Parathyroid adenoma (tissue), 2 donors: Measurements from ENCODE around the gene NUFIP2.

Experiments used
- H2AFZ ChIP-seq: fragments of 300-600 bp; sonication (generic); one replicate; pipeline ENCODE4 v1.7.0; 2017; ENCODE audit warnings: antibody characterized with exemption, mild to moderate bottlenecking
- H3K27ac ChIP-seq: fragments of 300-600 bp; sonication (generic); one replicate; pipeline ENCODE4 v1.7.0; 2017
- H3K27me3 ChIP-seq: fragments of 300-600 bp; sonication (generic); one replicate; pipeline ENCODE4 v1.7.0; 2017; ENCODE audit warnings: low read length; ENCODE audit not compliant: control insufficient read depth, insufficient read depth
- H3K36me3 ChIP-seq: fragments of 300-600 bp; sonication (generic); one replicate; pipeline ENCODE4 v1.7.0; 2017; ENCODE audit warnings: low read length; ENCODE audit not compliant: control insufficient read depth, insufficient read depth
- H3K4me1 ChIP-seq: fragments of 300-600 bp; sonication (generic); one replicate; pipeline ENCODE4 v1.7.0; 2017; ENCODE audit warnings: control low read depth
- H3K4me2 ChIP-seq: fragments of 300-600 bp; sonication (generic); one replicate; pipeline ENCODE4 v1.7.0; 2017; ENCODE audit warnings: low read length
- H3K4me3 ChIP-seq: fragments of 300-600 bp; sonication (generic); one replicate; pipeline ENCODE4 v1.7.0; 2017; ENCODE audit warnings: low read depth, low read length
- H3K79me2 ChIP-seq: fragments of 300-600 bp; sonication (generic); one replicate; pipeline ENCODE4 v1.7.0; 2017; ENCODE audit warnings: control low read depth
- H3K9ac ChIP-seq: fragments of 300-600 bp; sonication (generic); one replicate; pipeline ENCODE4 v1.7.0; 2017; ENCODE audit warnings: mild to moderate bottlenecking
- H3K9me3 ChIP-seq: fragments of 300-600 bp; sonication (generic); one replicate; pipeline ENCODE4 v1.7.0; 2017; ENCODE audit warnings: low read length; ENCODE audit not compliant: control insufficient read depth
- TF ChIP-seq, protein P1 (sequence below): fragments of 300-600 bp; sonication (generic); IDR thresholded peaks from one replicate; pipeline ENCODE4 v1.7.0; 2017; ENCODE audit warnings: antibody characterized with exemption, mild to moderate bottlenecking
- donor health status: primary hyperparathyroidism.

NUFIP2 gene

DNA sequence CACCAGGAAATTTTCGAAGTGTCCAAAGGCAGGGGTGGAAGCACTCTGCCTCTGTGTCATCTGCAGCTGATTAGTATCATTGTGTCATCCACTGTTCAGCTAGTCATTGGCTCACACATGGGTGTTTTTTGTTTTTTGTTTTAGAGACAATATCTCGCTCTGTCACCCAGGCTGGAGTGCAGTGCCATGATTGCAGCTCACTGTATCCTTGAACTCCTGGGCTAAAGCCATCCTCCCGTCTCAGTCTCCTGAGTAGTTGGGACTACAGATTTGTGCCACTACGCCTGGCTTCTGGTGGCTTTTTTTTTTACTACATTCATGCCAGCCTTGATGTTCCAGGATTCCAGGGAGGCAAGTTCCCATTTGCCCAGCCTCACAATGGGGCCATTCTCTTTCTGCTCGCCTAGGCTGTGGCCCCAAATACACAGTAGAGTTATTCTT lies 81.2 kb downstream of the NUFIP2 start:
- Histone ChIP-seq H3K79me2 (no peaks in the 10 kb centered on the region), H3K4me1 (no peaks in the 10 kb centered on the region), H3K27me3 (no peaks in the 10 kb centered on the region), H3K36me3 (no peaks in the 10 kb centered on the region), H3K4me3 (no peak overlapping the region), H3K9me3 (no peaks in the 10 kb centered on the region), H3K4me2 (no peak overlapping the region), H2AFZ (no peak overlapping the region), H3K27ac (no peak overlapping the region), H3K9ac (no peak overlapping the region)
- TF ChIP-seq, protein P1, sequence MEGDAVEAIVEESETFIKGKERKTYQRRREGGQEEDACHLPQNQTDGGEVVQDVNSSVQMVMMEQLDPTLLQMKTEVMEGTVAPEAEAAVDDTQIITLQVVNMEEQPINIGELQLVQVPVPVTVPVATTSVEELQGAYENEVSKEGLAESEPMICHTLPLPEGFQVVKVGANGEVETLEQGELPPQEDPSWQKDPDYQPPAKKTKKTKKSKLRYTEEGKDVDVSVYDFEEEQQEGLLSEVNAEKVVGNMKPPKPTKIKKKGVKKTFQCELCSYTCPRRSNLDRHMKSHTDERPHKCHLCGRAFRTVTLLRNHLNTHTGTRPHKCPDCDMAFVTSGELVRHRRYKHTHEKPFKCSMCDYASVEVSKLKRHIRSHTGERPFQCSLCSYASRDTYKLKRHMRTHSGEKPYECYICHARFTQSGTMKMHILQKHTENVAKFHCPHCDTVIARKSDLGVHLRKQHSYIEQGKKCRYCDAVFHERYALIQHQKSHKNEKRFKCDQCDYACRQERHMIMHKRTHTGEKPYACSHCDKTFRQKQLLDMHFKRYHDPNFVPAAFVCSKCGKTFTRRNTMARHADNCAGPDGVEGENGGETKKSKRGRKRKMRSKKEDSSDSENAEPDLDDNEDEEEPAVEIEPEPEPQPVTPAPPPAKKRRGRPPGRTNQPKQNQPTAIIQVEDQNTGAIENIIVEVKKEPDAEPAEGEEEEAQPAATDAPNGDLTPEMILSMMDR, result no peak

DNA sequence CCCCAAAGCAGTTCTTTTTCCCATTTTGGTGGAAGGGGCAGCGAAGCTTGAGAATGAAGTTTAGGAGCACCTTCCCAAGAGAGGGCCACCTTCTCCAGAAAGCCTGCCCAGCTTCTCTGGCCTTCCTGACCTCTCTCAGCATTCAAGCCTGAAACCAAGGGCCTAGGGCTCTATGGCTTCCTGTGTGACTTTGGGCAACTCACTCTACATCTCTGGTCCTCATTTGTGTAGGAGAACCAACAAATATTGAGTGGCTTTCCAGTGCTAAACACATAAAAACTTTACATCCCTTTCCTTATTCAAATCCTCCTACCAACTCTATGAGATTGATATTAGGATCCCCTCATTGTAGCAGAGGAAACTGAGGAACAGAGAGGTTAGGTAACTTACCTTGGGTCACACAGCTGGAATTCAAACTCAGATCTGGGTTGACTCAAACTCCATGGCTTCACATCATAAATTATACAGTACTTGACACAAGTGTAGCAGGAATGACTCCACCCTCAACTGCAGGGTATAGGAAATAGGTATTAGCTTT lies 81.8 kb downstream of the NUFIP2 start:
- no peaks in the 10 kb centered on the region for H3K4me1 ChIP-seq
- H3K27ac ChIP-seq, result no peak overlapping the region
- H3K36me3 ChIP-seq, result no peaks in the 10 kb centered on the region
- H3K79me2 ChIP-seq, result no peaks in the 10 kb centered on the region
- no peaks in the 10 kb centered on the region for H3K27me3 ChIP-seq
- H3K4me2 ChIP-seq, result no peak overlapping the region
- H3K4me3 ChIP-seq, result no peak overlapping the region
- no peaks in the 10 kb centered on the region for H3K9me3 ChIP-seq
- H3K9ac ChIP-seq, result no peak overlapping the region
- TF ChIP-seq, protein P1, result no peak
- H2AFZ ChIP-seq, result no peak overlapping the region

DNA sequence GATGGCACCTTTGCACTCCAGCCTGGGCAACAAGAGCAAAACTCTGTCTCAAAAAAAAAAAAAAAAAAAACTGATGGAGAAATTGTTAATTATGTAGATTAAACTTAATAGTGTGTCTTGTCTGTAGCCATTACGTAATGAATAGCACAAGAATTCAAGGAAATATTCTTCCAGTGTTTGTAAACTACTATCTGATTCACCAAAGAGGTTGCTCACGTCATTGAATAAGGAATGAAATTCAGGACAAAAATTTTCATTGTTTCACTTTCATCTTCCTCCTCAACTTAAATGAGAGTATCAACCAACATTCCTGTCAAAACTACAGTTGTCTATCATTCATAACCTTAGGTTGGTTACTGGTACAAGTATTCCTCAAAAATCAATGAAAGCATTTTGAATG lies 83.1 kb downstream of the NUFIP2 start:
- TF ChIP-seq, protein P1, result no peak
- Histone ChIP-seq H3K27me3 (no peaks in the 10 kb centered on the region), H2AFZ (no peak overlapping the region), H3K79me2 (no peaks in the 10 kb centered on the region), H3K4me2 (no peak overlapping the region), H3K36me3 (no peaks in the 10 kb centered on the region), H3K4me1 (no peaks in the 10 kb centered on the region), H3K9me3 (no peaks in the 10 kb centered on the region), H3K9ac (no peak overlapping the region), H3K27ac (no peak overlapping the region), H3K4me3 (no peak overlapping the region)

DNA sequence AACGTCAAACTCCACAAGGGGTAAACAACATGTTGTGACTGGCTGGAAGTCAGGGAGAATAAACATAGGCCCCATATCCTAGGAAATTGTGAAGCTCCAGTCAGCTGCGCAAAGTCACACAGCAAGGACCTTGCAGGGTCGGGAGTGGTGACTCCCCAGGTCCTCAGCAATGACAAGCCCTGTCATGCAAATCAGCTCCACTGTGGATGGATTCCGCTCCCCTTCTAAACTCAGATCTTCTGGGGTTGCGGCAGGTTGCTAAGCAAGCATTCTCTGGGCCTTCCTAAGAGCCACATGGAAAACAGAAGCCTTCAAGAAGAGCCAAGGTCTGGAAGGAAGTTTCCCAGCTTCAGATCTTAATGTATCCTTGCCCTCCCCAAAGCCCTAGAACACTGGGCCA lies 84.9 kb downstream of the NUFIP2 start:
- Histone ChIP-seq H3K9ac (no peak overlapping the region), H3K27me3 (no peaks in the 10 kb centered on the region)

DNA sequence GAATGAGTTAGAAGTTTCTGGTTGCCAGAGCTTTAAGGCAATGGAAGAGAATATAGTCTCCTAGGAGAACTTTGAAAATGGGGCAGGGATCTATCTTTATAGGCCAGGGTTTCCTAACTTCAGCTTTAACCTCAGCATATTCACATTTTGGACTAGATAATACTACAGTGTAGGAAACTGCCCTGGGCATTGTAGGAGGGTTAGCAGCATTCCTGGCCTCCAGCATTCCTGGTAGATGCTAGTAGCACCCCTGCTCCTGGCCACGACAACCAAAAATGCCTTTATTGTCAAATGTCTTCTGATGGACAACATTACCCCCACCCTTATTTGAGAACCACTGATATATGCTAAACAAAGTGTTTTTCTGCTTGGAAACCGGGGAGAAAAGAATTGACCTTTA lies 86.0 kb downstream of the NUFIP2 start:
- Histone ChIP-seq H3K27me3 (no peaks in the 10 kb centered on the region), H3K4me1 (no peaks in the 10 kb centered on the region), H3K27ac (no peak overlapping the region), H2AFZ (no peak overlapping the region), H3K4me3 (no peak overlapping the region), H3K79me2 (no peaks in the 10 kb centered on the region), H3K4me2 (no peak overlapping the region), H3K36me3 (no peaks in the 10 kb centered on the region), H3K9me3 (no peaks in the 10 kb centered on the region), H3K9ac (no peak overlapping the region)
- TF ChIP-seq, protein P1, result no peak

More for the DNA sequence above, 84.9 kb downstream of the NUFIP2 start:
- Histone ChIP-seq H2AFZ (no peak overlapping the region), H3K9me3 (no peaks in the 10 kb centered on the region), H3K79me2 (no peaks in the 10 kb centered on the region), H3K4me2 (no peak overlapping the region), H3K4me3 (no peak overlapping the region), H3K27ac (no peak overlapping the region), H3K4me1 (no peaks in the 10 kb centered on the region), H3K36me3 (no peaks in the 10 kb centered on the region)
- TF ChIP-seq, protein P1, result no peak
